ENCODE data around the gene CENPB.

CENPB gene

DNA sequence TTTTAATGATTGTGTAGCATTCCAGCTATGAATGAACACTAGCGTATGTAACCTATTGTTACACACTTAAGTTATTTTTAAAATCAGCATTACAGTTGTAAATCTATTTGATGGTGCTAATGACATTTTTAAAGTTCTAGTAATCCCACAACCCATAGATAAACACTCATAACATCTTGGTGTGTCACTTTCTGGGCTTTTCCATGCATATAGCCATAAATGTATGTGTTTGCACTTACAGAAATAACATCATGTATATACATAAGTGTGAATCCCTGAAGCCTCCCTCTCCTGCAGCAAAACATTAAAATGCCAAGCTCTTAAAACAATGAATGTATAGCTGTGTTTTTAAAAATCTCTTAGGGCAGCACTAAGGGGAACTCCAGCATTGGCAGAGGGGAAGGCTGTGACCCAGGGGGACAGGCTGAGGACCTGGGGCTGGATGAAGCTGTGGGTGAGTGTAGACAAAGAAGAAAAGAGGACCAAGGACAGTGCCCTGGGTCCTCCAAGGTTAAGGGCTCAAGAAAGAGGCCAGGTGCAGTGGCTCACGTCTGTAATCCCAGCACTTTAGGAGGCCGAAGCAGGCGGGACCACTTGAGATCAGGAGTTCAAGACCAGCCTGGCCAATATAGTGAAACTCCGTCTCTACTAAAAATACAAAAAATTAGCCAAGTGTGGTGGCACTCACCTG lies 929 bp upstream of the CENPB start:
- Mint-ChIP-seq H3K36me3 (ENCODE audit: low read depth) (peaks cover 6% of the 10 kb centered on the region), H3K9me3 (no peaks in the 10 kb centered on the region), H3K4me1 (ENCODE audit: low read depth) (peaks cover 31% of the 10 kb centered on the region), H3K4me3 (peak overlapping the region; percentile 70), H3K27me3 (no peaks in the 10 kb centered on the region), H3K27ac (no peak overlapping the region)

- Mint-ChIP-seq H3K4me1 (ENCODE audit: low read depth) (peaks cover 40% of the 10 kb centered on the region), H3K4me3 (peak overlapping the region; percentile 88), H3K27me3 (no peaks in the 10 kb centered on the region), H3K27ac (peak overlapping the region; percentile 87), H3K36me3 (ENCODE audit: low read depth) (peaks cover 6% of the 10 kb centered on the region), H3K9me3 (no peaks in the 10 kb centered on the region)
Measured at GRCh38 chr20:3786126-3786484, 435 bp downstream of the CENPB start.

- H3K27me3 Mint-ChIP-seq, result no peaks in the 10 kb centered on the region
- peaks cover 6% of the 10 kb centered on the region for H3K36me3 Mint-ChIP-seq (ENCODE audit: low read depth)
- H3K4me1 Mint-ChIP-seq (ENCODE audit: low read depth), result peaks cover 46% of the 10 kb centered on the region
- H3K27ac Mint-ChIP-seq, result no peak overlapping the region
- H3K9me3 Mint-ChIP-seq, result no peaks in the 10 kb centered on the region
- peak overlapping the region; percentile 88 for H3K4me3 Mint-ChIP-seq
Measured at GRCh38 chr20:3785240-3786125, 1.1 kb downstream of the CENPB start.

- Mint-ChIP-seq H3K9me3 (no peaks in the 10 kb centered on the region), H3K27me3 (no peaks in the 10 kb centered on the region), H3K36me3 (ENCODE audit: low read depth) (peaks cover 6% of the 10 kb centered on the region), H3K27ac (peak overlapping the region; percentile 11), H3K4me1 (ENCODE audit: low read depth) (peaks cover 49% of the 10 kb centered on the region), H3K4me3 (peak overlapping the region; percentile 63)
Measured at GRCh38 chr20:3784863-3785239, 1.7 kb downstream of the CENPB start.

GRCh38 chr20:3784216-3784853 lies 2.2 kb downstream of the CENPB start:
- Mint-ChIP-seq H3K27me3 (peaks cover 4% of the 10 kb centered on the region), H3K4me3 (peak overlapping the region; percentile 63), H3K9me3 (no peaks in the 10 kb centered on the region), H3K4me1 (ENCODE audit: low read depth) (peaks cover 49% of the 10 kb centered on the region), H3K36me3 (ENCODE audit: low read depth) (peaks cover 6% of the 10 kb centered on the region), H3K27ac (peak overlapping the region; percentile 11)

GRCh38 chr20:3783511-3784195 lies 2.9 kb downstream of the CENPB start:
- H3K27ac Mint-ChIP-seq, result no peak overlapping the region
- no peaks in the 10 kb centered on the region for H3K9me3 Mint-ChIP-seq
- no peak overlapping the region for H3K4me3 Mint-ChIP-seq
- H3K27me3 Mint-ChIP-seq, result peaks cover 8% of the 10 kb centered on the region
- H3K4me1 Mint-ChIP-seq (ENCODE audit: low read depth), result peaks cover 46% of the 10 kb centered on the region
- peaks cover 6% of the 10 kb centered on the region for H3K36me3 Mint-ChIP-seq (ENCODE audit: low read depth)

GRCh38 chr20:3783068-3783489 lies 3.5 kb downstream of the CENPB start:
- Mint-ChIP-seq H3K27ac (peak overlapping the region; percentile 61), H3K27me3 (peaks cover 8% of the 10 kb centered on the region), H3K4me3 (no peak overlapping the region), H3K9me3 (no peaks in the 10 kb centered on the region), H3K36me3 (ENCODE audit: low read depth) (peaks cover 6% of the 10 kb centered on the region), H3K4me1 (ENCODE audit: low read depth) (peaks cover 44% of the 10 kb centered on the region)

GRCh38 chr20:3782597-3782996 lies 3.9 kb downstream of the CENPB start:
- H3K27ac Mint-ChIP-seq, result peak overlapping the region; percentile 61
- H3K9me3 Mint-ChIP-seq, result no peaks in the 10 kb centered on the region
- H3K27me3 Mint-ChIP-seq, result peaks cover 8% of the 10 kb centered on the region
- peaks cover 45% of the 10 kb centered on the region for H3K4me1 Mint-ChIP-seq (ENCODE audit: low read depth)
- H3K4me3 Mint-ChIP-seq, result no peak overlapping the region
- H3K36me3 Mint-ChIP-seq (ENCODE audit: low read depth), result peaks cover 6% of the 10 kb centered on the region

- Mint-ChIP-seq H3K36me3 (ENCODE audit: low read depth) (peaks cover 6% of the 10 kb centered on the region), H3K9me3 (no peaks in the 10 kb centered on the region), H3K4me3 (peak within 1 kb of the TSS; percentile 69), H3K27me3 (peaks cover 8% of the 10 kb centered on the region), H3K4me1 (ENCODE audit: low read depth) (peaks cover 49% of the 10 kb centered on the region), H3K27ac (no peak within 1 kb of the TSS)
Measured at GRCh38 chr20:3781153-3781910, 5.2 kb downstream of the CENPB start, which contains the start of gene SPEF1. SPEF1 (minus strand) TSS chr20:3781448; CDS start chr20:3781287, 161 bp downstream.

DNA sequence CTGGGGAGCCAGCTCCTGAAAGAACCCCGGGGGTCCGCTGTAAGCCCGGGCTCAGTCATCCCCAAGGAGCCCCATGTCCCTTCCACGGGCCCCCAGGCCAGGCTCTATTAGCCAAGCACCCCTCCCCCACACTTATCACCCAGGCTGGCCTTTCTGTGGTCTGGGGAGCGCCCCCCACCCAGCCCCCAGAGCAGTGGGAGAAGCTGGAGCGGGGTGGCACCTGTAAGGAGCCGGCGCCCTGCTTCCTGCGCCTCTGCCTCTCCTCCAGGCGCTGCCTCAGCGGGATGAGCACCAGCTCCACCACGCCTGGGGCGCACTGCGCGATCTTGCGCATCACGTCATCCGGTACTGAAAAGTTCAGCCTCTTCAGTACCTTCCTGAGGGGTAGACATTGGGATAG lies 7.6 kb downstream of the CENPB start:
- H3K4me3 Mint-ChIP-seq, result no peak overlapping the region
- H3K27me3 Mint-ChIP-seq, result peaks cover 8% of the 10 kb centered on the region
- H3K4me1 Mint-ChIP-seq (ENCODE audit: low read depth), result peaks cover 39% of the 10 kb centered on the region
- no peaks in the 10 kb centered on the region for H3K36me3 Mint-ChIP-seq (ENCODE audit: low read depth)
- H3K9me3 Mint-ChIP-seq, result no peaks in the 10 kb centered on the region
- H3K27ac Mint-ChIP-seq, result no peak overlapping the region

DNA sequence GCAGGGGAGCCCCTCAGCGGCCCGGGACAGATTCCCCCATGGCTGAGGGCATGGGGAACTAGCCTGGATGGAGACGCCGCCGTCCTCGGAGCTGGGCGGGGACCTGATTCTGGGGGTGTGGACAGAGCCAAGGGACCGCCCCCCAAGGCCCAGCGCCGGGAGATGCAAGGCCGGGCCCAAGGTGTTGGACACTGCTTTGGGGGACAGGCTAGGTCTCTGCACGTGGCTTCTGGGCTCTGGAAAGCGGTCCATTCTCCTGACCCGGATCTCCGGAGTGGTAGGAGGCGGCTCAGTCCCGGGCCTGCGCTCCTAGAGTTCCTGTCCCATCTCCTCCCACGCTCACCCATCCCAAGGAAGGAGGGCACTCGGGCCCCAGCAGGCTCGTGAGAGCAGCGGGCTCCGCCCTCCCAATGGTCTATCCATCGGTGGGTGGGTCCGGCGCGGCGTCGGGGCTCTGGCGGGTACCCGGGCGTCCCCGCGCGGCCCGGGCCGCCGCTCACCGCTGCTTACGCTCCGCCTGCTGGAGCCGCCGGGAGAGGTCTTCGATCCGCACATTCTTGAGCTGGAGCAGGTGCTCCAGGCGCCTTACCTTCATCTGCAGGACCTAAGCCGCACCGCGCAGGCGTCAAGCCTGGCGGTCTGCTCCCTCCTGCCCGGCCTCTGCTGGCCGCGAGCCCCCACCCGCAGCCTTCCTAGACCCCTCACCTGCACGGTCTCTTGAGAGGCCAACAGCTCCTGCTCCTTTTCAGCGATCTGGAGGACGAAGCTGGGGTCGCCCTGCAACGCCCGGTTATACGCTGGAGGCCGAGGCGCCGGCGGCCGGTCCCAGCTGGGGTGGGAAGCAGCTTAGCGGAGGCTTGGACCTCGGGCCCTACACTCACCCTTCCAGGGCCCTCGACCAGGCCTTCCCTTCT lies 8.6 kb downstream of the CENPB start:
- peaks cover 33% of the 10 kb centered on the region for H3K4me1 Mint-ChIP-seq (ENCODE audit: low read depth)
- H3K27ac Mint-ChIP-seq, result no peak overlapping the region
- H3K36me3 Mint-ChIP-seq (ENCODE audit: low read depth), result no peaks in the 10 kb centered on the region
- no peaks in the 10 kb centered on the region for H3K9me3 Mint-ChIP-seq
- H3K4me3 Mint-ChIP-seq, result peak overlapping the region; percentile 75
- H3K27me3 Mint-ChIP-seq, result peaks cover 8% of the 10 kb centered on the region

DNA sequence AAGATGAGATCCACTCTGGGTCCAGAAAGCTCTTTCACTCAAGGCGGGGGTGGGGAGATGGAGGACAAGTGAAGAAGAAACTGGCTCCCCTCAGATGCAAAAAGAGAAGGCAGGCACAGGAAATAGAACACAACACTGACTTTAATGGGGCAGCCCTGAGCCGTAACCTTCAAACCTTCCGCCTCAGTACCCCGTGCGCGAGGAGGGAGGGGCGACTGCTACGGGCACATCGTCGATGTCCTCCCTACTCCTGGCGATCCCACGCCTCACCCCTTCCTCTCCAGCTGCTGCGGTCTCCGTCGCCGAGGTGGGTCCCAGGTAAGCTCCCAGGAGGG lies 9.2 kb downstream of the CENPB start:
- Mint-ChIP-seq H3K4me1 (ENCODE audit: low read depth) (peaks cover 33% of the 10 kb centered on the region), H3K27ac (no peak overlapping the region), H3K9me3 (no peaks in the 10 kb centered on the region), H3K27me3 (peaks cover 8% of the 10 kb centered on the region), H3K4me3 (peak overlapping the region; percentile 75), H3K36me3 (ENCODE audit: low read depth) (no peaks in the 10 kb centered on the region)

GRCh38 chr20:3775457-3776108 lies 11.0 kb downstream of the CENPB start:
- Mint-ChIP-seq H3K4me1 (ENCODE audit: low read depth) (peaks cover 18% of the 10 kb centered on the region), H3K27me3 (peaks cover 8% of the 10 kb centered on the region), H3K4me3 (no peak overlapping the region), H3K36me3 (ENCODE audit: low read depth) (no peaks in the 10 kb centered on the region), H3K27ac (no peak overlapping the region), H3K9me3 (no peaks in the 10 kb centered on the region)

All from stimulated activated naive CD8-positive, alpha-beta T cell treated with anti-CD3 and anti-CD28 coated beads, Interleukin-15, Interleukin-2, amounts not matched to agents 100 ng/mL and 50 ng/mL, for 24 hours (primary cell).